ENCODE data around the gene FLOT2. TPM values are rescaled to one million over a fixed set of nuclear protein-coding genes. Genes with fewer than 3 reads are reported as not detected.

FLOT2 gene
- total and polyA plus RNA-seq, 2 donors (not counting 3 experiments of a cell fraction or from before 2014, with no cell fraction given): 169 to 180 TPM

- FAIRE-seq: no peak
- H3K9me1 ChIP-seq (replicated peaks; ENCODE audit: control insufficient read depth, extremely low read depth, insufficient read depth, low read length): no peaks in the 10 kb centered on the region
- no peak for DNase-seq (ENCODE audit: low read depth, low spot score)
- POLR2A ChIA-PET: interaction anchor here (0.6 kb wide), 1 partner anchor 88 kb away, joined by 4 read pairs; no protein-coding TSS in a partner anchor
- H3K27me3 ChIP-seq (ENCODE audit: control insufficient read depth in 2 of 2, insufficient read depth in 2 of 2, low read length in 2 of 2): no peaks in the 10 kb centered on the region
- CTCF ChIA-PET: interaction anchor here (1.0 to 2.4 kb wide), 3 partner anchors 9 to 217 kb away, joined by 3 to 9 read pairs (median 5); no protein-coding TSS in a partner anchor
- no peak overlapping the region for H3K4me2 ChIP-seq (ENCODE audit: insufficient read depth, low read length)
- no peak overlapping the region for H2AFZ ChIP-seq (ENCODE audit: low read depth, low read length)
- intact Hi-C loops (cut with micrococcal nuclease) (no loop called here), dilution Hi-C loops (cut with MboI; ENCODE audit: extremely low pct_ligation_motif_present, low sequenced_read_pairs) (no loop called here)
- no peak for TF ChIP-seq GATA2 (IDR thresholded peaks at IDR 0.05; ENCODE audit: insufficient read depth, insufficient read length, low read depth, low read length)
- no peak for TF ChIP-seq POLR2AphosphoS5 (IDR thresholded peaks at IDR 0.05; ENCODE audit: insufficient read depth, low read depth, low read length)
- no peak for TF ChIP-seq FOS (IDR thresholded peaks at IDR 0.05; ENCODE audit: borderline replicate concordance, insufficient read depth, low read length)
- TF ChIP-seq, protein P1, sequence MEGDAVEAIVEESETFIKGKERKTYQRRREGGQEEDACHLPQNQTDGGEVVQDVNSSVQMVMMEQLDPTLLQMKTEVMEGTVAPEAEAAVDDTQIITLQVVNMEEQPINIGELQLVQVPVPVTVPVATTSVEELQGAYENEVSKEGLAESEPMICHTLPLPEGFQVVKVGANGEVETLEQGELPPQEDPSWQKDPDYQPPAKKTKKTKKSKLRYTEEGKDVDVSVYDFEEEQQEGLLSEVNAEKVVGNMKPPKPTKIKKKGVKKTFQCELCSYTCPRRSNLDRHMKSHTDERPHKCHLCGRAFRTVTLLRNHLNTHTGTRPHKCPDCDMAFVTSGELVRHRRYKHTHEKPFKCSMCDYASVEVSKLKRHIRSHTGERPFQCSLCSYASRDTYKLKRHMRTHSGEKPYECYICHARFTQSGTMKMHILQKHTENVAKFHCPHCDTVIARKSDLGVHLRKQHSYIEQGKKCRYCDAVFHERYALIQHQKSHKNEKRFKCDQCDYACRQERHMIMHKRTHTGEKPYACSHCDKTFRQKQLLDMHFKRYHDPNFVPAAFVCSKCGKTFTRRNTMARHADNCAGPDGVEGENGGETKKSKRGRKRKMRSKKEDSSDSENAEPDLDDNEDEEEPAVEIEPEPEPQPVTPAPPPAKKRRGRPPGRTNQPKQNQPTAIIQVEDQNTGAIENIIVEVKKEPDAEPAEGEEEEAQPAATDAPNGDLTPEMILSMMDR (IDR thresholded peaks at IDR 0.05; ENCODE audit: extremely low read depth in 1 of 2, insufficient read depth in 1 of 2, low read depth in 1 of 2, low read length in 2 of 2): no peak
- TF ChIP-seq POLR2A (IDR thresholded peaks at IDR 0.05; ENCODE audit: low read depth, low read length): no peak
- TF ChIP-seq EZH2 (IDR thresholded peaks at IDR 0.05; ENCODE audit: borderline replicate concordance, low read depth, low read length, severe bottlenecking): no peak
- TF ChIP-seq MYC (IDR thresholded peaks at IDR 0.05; ENCODE audit: low read depth, low read length): no peak
- TF ChIP-seq MAX (IDR thresholded peaks at IDR 0.05; ENCODE audit: insufficient read depth, insufficient read length): no peak
- no peak for TF ChIP-seq JUN (IDR thresholded peaks at IDR 0.05; ENCODE audit: borderline replicate concordance, insufficient read depth, insufficient read length, low read depth)
- peaks cover 82% of the 10 kb centered on the region for H3K79me2 ChIP-seq (ENCODE audit: control insufficient read depth, insufficient read depth, low read length)
- peaks cover 6% of the 10 kb centered on the region for H4K20me1 ChIP-seq (replicated peaks; ENCODE audit: control insufficient read depth, extremely low read depth, insufficient read depth, low read length)
- H3K9me3 ChIP-seq (replicated peaks; ENCODE audit: control insufficient read depth, insufficient read depth, low read length): no peaks in the 10 kb centered on the region
- H3K9ac ChIP-seq (replicated peaks; ENCODE audit: extremely low read depth, insufficient read depth, low read length): no peak overlapping the region
- no peak overlapping the region for H3K4me3 ChIP-seq (replicated peaks in 1 of 3; ENCODE audit: insufficient read depth in 1 of 3, low read depth in 1 of 3, low read length in 3 of 3)
- H3K36me3 ChIP-seq (ENCODE audit: control insufficient read depth in 2 of 2, extremely low read depth in 1 of 2, insufficient read depth in 2 of 2, low read length in 2 of 2): no peaks in the 10 kb centered on the region
- no peak overlapping the region for H3K27ac ChIP-seq (ENCODE audit: insufficient read depth, low read depth, low read length)
- BruUV-seq (replicated peaks): no TSS peak
- H3K4me1 ChIP-seq (ENCODE audit: control insufficient read depth, extremely low read depth, insufficient read depth, low read length): peaks cover 45% of the 10 kb centered on the region
These were observed 46.8 kb upstream of the FLOT2 start for GRCh38 chr17:28944343-28944742.

All from endothelial cell of umbilical vein (primary cell).